ENCODE results near the gene CCND1.

DNA sequence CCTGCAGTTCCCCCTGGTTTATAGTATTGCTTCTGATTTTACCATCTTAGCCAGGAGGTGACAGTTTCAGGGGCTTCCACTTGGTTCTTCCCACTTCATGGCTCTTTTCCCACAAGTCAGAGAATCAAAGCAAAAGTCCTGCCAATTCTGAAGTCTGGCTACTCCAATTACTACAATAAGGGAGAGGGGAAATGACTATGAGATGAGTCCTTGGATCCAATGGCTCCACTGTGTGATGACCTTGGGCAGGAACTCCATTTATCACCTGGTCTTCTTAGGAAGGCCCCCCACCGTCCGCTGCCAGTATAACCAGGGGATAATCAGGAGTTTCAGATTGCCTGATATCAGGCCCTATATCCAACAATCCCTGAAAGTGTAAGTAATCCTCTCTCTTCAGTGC is 31.6 kb upstream of the CCND1 start:
- TF ChIP-seq, protein P1, sequence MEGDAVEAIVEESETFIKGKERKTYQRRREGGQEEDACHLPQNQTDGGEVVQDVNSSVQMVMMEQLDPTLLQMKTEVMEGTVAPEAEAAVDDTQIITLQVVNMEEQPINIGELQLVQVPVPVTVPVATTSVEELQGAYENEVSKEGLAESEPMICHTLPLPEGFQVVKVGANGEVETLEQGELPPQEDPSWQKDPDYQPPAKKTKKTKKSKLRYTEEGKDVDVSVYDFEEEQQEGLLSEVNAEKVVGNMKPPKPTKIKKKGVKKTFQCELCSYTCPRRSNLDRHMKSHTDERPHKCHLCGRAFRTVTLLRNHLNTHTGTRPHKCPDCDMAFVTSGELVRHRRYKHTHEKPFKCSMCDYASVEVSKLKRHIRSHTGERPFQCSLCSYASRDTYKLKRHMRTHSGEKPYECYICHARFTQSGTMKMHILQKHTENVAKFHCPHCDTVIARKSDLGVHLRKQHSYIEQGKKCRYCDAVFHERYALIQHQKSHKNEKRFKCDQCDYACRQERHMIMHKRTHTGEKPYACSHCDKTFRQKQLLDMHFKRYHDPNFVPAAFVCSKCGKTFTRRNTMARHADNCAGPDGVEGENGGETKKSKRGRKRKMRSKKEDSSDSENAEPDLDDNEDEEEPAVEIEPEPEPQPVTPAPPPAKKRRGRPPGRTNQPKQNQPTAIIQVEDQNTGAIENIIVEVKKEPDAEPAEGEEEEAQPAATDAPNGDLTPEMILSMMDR (IDR thresholded peaks at IDR 0.05), result no peak
- no peak for TF ChIP-seq POLR2A (IDR thresholded peaks at IDR 0.05)
